Measurements from ENCODE around the gene SATB2.

DNA sequence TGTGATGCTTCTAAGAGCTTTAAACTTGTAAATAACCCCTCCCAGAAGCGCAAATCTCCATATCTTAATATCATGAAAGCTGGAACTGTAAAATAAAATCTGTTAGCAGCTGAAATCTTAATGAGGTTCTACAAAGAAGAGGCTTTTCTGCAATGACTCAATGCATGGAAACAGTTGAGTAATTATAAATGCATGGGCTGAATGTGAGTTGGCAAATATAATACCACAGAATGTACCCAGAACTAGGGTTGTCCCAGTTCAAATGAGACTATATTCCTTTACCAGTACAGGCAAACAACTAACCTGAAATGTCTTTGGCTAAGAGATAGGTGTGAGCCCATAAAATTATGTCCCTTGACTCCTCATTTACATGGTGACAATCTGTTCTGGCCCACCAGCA is 52.9 kb downstream of the SATB2 start:
- TF ChIP-seq POLR2A (IDR thresholded peaks at IDR 0.05): no peak
- TF ChIP-seq, protein P1, sequence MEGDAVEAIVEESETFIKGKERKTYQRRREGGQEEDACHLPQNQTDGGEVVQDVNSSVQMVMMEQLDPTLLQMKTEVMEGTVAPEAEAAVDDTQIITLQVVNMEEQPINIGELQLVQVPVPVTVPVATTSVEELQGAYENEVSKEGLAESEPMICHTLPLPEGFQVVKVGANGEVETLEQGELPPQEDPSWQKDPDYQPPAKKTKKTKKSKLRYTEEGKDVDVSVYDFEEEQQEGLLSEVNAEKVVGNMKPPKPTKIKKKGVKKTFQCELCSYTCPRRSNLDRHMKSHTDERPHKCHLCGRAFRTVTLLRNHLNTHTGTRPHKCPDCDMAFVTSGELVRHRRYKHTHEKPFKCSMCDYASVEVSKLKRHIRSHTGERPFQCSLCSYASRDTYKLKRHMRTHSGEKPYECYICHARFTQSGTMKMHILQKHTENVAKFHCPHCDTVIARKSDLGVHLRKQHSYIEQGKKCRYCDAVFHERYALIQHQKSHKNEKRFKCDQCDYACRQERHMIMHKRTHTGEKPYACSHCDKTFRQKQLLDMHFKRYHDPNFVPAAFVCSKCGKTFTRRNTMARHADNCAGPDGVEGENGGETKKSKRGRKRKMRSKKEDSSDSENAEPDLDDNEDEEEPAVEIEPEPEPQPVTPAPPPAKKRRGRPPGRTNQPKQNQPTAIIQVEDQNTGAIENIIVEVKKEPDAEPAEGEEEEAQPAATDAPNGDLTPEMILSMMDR (IDR thresholded peaks at IDR 0.05): no peak

All from right lobe of liver (tissue), 4 donors.